Stimulated activated CD8-positive, alpha-beta memory T cell treated with anti-CD3 and anti-CD28 coated beads, Interleukin-2, amount 100 ng/mL, for 1 hour (primary cell): Measurements from ENCODE around the gene RPS18.

Experiments used
- DNase-seq, 2 donors: peaks; one replicate each; pipeline ENCODE4 v3.0.0-alpha.2; 2020; ENCODE audit warnings: low read depth in 2 of 2

RPS18 gene

GRCh38 chr6:33289784-33290315 lies 18.0 kb downstream of the RPS18 start:
- no peak for DNase-seq

GRCh38 chr6:33290459-33290858 lies 18.6 kb downstream of the RPS18 start:
- DNase-seq, result no peak

GRCh38 chr6:33292996-33293682 lies 21.3 kb downstream of the RPS18 start:
- no peak for DNase-seq

- no peak for DNase-seq
Observed at GRCh38 chr6:33294086-33294823, 22.4 kb downstream of the RPS18 start.

GRCh38 chr6:33295621-33296369 lies 23.9 kb downstream of the RPS18 start:
- no peak for DNase-seq

- no peak for DNase-seq
Observed at GRCh38 chr6:33296797-33297405, 25.0 kb downstream of the RPS18 start.

- no peak for DNase-seq
Observed at GRCh38 chr6:33297406-33297955, 25.6 kb downstream of the RPS18 start.

GRCh38 chr6:33297956-33298772 lies 26.3 kb downstream of the RPS18 start:
- DNase-seq, result peak in 1 of 2 donors; percentile 17

GRCh38 chr6:33298773-33299236 lies 26.9 kb downstream of the RPS18 start, which contains the start of gene RGL2:
RGL2 (minus strand) TSS chr6:33298942; CDS start chr6:33298610, 332 bp downstream.
- peak in 1 of 2 donors; percentile 48 for DNase-seq

- DNase-seq, result peak; percentile 88 to 91
Observed at GRCh38 chr6:33299237-33299944, 27.5 kb downstream of the RPS18 start.

GRCh38 chr6:33301877-33302276 lies 30.0 kb downstream of the RPS18 start:
- DNase-seq, result no peak

GRCh38 chr6:33304216-33304615 lies 32.3 kb downstream of the RPS18 start:
- no peak for DNase-seq

GRCh38 chr6:33305052-33305451 lies 33.2 kb downstream of the RPS18 start:
- no peak for DNase-seq

- DNase-seq, result no peak
Observed at GRCh38 chr6:33306356-33306755, 34.5 kb downstream of the RPS18 start.

GRCh38 chr6:33312361-33313104 lies 40.7 kb downstream of the RPS18 start:
- DNase-seq, result peak; percentile 58 to 73

- DNase-seq, result no peak
Observed at GRCh38 chr6:33313105-33313708, 41.3 kb downstream of the RPS18 start.

- peak; percentile 72 to 75 for DNase-seq
Observed at GRCh38 chr6:33313709-33314514, 42.0 kb downstream of the RPS18 start, which contains the start of gene TAPBP. TAPBP (minus strand) TSS chr6:33314078; CDS start chr6:33314041, 37 bp downstream.

GRCh38 chr6:33314515-33314942 lies 42.7 kb downstream of the RPS18 start:
- peak in 1 of 2 donors; percentile 47 for DNase-seq
